ENCODE measurements around the gene ASB6.

The ASB6 gene, protein sequence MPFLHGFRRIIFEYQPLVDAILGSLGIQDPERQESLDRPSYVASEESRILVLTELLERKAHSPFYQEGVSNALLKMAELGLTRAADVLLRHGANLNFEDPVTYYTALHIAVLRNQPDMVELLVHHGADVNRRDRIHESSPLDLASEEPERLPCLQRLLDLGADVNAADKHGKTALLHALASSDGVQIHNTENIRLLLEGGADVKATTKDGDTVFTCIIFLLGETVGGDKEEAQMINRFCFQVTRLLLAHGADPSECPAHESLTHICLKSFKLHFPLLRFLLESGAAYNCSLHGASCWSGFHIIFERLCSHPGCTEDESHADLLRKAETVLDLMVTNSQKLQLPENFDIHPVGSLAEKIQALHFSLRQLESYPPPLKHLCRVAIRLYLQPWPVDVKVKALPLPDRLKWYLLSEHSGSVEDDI

GRCh38 chr9:129641750-129642585, at the start of gene ASB6:
ASB6 (minus strand) TSS chr9:129642151; CDS start chr9:129641999, 152 bp downstream.
- peak; percentile 61 for DNase-seq (ENCODE audit: low read depth)

DNA sequence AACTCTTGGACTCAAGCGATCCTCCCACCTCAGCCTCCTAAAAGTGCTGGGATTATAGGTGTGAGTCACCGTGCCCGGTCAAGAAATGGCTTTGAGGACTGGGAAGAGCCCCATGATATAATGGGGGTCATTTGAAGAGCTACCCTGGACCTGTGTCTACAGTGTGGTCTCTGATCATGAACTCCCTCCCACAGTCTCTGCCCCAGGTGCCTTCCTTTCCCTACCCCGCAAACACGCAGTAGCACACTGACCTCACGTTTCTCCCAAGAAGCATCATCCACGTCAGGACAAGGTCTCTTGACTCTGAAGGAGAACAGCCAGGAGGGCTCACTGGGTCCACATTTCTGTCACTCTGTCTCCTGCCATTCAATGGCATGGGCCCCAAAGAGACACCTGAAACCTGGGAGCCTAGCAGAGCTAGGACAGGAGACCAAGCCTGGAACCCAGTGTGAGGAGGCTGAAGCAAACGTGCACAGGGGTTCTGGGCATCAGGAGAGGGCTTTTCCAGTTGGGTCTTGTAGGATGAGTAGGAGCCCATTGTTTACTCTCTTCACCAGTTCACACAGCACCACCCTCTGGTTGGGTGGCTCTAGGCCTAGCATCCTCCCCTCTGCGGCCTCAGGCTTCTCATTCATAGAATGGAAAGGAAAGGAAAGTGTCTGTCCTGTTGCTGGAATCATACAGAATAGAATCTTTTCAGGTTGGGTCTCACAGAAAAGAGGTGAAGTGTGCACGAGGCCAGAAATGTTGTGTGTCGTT, 46.5 kb upstream of the ASB6 start:
- DNase-seq (ENCODE audit: low read depth) = no peak

- no peak for DNase-seq (ENCODE audit: low read depth)
Measured at GRCh38 chr9:129687391-129687790, 45.4 kb upstream of the ASB6 start.

DNA sequence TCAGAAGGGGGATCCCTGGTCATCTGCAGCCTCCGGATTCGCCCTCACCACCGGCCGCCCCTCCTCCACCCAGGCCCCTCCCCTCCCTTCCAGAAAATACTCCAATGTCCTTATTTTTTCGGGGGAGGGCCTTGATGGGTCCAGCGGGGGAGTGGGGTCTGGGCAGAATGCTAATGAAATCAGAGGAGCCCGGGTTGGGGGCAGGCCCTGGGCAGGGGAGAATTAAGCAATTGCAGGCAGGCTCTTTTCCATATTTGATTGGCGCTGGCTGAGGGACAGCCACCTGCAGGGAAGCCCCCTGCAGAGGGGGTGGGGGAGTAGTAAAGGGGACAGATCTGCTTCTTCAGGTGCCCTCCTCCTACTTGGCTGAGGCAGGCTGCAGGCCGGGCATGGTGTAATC, 44.8 kb upstream of the ASB6 start:
- no peak for DNase-seq (ENCODE audit: low read depth)

DNA sequence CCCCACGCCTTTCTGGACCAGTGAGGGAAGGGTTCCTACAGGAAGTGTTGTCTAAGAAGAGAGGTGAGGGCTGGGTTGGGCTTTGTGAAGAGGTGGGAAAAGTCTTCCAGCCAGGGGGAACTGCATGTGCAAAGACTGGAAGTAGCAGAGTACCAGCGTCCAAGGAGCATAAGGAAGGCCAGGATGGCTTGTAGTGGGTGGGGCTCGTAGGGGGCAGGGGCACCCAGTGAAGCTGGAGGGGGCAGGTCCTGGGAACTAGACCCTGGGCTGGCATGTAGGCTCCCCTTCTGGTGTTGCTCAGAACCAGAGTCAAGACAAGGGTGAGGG, 43.9 kb upstream of the ASB6 start:
- DNase-seq (ENCODE audit: low read depth) = no peak

GRCh38 chr9:129685220-129685932, 43.4 kb upstream of the ASB6 start:
- DNase-seq (ENCODE audit: low read depth) = no peak

DNA sequence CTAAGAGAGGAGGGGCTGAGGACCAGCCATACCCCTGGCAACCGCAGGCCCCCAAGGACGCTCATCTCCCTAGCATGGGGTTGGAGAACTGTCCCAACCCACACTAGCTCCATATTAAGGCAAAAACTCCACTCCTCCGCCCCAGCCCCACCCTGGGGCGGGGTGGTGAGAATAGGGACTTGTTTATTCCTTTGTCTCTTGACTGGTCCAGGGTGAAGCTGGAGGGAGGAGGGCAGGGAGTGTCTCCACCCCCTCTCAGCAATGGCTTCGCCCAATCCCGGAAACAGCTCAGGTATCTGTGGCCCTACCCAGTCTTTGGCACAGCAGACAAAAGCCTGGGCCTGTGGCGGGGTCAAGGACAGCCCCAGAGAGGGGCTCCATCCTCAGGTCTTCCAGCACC, 40.4 kb upstream of the ASB6 start:
- DNase-seq (ENCODE audit: low read depth) = no peak

DNA sequence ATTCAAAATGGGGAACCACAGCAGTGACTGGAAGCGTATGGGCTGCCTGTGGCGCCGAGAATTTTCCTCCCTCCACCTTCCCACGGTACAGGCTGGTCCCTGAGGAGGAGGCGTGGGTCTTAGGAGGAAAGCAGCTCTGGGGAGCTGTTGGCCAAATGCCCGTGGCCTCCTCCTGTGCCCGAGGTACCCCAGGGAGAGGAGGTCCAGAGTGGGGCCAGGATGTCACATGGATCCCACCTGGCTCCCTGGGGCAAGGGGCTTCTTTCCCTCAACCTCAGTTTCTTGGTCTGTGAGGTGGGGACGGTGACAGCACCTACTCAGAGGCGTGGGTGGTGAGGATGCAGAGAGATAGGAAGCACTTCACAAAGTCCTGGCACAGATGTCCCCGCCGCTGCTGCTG, 40.0 kb upstream of the ASB6 start:
- no peak for DNase-seq (ENCODE audit: low read depth)

DNA sequence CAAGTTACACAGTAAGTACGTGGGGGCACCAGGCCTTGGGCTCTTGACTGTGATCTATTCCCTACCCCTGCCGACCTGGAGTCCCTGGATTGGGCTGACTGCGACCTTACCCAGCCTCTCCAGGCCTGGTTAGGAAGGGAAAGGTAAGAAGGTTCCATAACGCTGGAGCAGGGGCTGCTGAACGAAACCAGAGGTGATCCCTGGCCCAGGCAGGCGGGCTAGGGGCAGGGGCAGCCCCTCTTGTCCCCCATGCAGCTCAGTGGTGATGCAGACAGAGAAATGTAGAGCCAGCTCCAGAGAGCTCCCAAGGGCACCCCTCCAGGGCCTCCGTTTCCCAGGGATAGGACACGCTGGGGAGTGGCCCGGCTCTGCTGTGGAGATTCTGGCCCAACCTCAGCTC, 37.6 kb upstream of the ASB6 start:
- no peak for DNase-seq (ENCODE audit: low read depth)

DNA sequence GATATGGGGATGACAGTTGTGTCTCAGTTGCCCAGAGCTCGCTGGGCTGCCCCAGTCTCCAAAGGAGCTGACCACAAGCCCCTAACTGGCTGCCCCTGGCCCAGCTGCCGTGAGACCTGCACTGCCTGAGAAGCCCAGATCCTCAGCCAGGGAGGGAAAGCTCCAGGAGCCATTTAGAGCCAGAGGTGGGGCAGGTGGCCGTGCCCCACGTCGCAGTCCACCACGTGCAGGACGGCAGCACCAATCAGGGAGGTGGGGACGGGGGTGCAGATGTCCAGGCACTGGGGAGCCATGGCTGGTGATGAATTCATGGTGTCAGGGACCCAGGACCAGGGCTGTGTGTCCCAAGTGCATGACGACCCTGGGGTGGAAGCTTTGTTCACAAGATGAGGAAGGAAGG, 36.9 kb upstream of the ASB6 start:
- no peak for DNase-seq (ENCODE audit: low read depth)

DNA sequence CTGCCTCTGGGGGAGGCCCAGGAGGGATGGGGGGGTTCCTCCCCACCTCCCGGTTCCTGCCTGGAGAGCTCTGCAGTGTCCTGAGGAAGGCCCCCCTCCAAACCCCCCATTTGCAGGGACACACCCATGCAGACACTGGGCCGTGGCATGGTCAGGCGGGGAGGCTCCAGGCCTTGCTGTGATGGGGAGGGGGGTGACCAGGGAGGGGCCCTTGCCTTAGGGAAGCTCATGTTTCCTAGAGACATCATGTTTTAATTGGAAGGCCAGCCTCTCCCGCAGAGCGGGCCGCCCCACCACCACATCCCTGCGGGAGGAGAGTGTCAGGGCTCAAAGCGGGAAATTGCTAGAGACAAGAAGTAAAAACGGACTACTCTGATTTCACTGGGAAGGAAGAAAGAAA, 35.5 kb upstream of the ASB6 start:
- DNase-seq (ENCODE audit: low read depth) = no peak

DNA sequence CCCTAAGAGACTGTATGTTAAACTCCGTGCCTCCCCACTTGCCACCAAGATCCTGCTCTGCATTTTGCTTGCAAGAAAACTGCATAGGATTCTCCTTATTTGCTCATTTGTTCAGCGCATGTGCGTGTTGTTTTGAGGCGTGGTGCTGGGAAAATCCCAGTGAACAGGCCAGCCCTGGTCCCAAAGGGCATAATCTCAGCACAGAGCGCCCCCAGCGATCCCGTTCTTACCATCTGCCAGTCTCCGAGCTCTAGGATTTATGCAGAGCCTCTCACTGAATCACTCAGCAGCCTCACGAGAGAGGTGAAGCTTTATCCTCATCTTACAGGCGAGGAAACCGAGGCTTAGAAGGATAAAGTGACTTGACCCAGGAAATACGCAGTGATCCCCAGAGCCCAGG, 35.0 kb upstream of the ASB6 start:
- DNase-seq (ENCODE audit: low read depth) = no peak

DNA sequence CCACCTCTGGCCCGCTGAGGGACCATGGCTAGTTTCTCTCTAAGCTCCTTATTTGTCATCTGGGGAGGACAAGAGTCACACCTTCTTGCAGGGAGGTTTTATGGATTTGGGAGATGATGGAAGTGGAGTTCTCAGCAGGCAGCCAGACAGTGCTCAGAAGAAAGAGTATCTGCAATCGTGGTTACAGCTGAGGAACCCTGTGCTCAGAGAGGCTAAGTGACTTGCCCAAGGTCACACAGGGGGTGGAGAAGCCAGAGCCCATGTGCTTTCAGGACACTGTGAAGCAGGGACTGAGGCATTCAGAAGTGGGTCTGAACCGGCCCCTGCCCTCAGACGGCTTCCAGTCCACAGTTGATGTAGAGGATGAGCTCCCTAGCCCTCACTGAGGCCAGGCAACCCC, 34.3 kb upstream of the ASB6 start:
- DNase-seq (ENCODE audit: low read depth) = no peak

GRCh38 chr9:129675620-129676019, 33.7 kb upstream of the ASB6 start:
- DNase-seq (ENCODE audit: low read depth) = no peak

- DNase-seq (ENCODE audit: low read depth) = no peak
Measured at GRCh38 chr9:129674229-129674628, 32.3 kb upstream of the ASB6 start.

GRCh38 chr9:129673602-129674001, 31.7 kb upstream of the ASB6 start:
- no peak for DNase-seq (ENCODE audit: low read depth)

DNA sequence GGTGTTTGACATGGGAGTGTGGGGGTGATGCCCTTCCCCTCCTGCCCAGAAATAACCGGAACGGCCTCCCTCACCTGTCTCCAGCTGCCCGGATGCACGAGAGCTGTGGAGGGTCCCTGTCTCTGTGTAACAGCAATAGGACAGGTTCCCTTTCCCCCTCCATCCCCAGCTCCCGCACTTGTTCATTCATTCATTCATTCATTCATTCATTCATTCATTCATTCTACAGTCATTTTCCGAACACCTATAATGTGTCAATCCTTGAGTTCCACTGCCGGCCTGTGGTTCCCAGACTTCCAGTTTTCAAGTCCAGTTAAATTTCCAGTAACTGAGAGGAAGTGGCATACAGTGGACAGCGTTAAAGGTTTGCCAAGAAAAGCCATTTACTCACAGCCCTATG, 30.8 kb upstream of the ASB6 start:
- DNase-seq (ENCODE audit: low read depth) = no peak

GRCh38 chr9:129671519-129671918, 29.6 kb upstream of the ASB6 start:
- DNase-seq (ENCODE audit: low read depth) = no peak

DNA sequence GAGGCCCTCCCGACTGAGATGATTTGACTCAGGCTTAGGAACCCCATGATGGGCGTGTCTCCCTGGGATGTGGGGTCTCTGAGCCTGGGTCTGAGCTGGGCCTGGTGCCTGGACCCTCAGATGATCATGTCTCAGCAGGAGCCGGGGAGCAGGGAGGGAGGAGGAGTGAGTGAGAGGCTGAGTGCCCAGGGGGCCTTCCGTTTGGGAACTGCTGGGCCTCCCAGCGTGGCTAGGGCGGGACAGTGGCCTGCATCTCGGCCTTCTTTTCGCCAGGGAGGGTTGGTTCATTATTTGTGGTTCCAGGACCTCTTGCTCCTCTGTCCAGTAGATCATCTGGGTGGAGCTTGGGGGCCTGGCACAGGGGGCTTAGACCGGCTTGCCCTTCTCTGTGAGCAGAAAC, 29.1 kb upstream of the ASB6 start:
- DNase-seq (ENCODE audit: low read depth) = no peak

DNA sequence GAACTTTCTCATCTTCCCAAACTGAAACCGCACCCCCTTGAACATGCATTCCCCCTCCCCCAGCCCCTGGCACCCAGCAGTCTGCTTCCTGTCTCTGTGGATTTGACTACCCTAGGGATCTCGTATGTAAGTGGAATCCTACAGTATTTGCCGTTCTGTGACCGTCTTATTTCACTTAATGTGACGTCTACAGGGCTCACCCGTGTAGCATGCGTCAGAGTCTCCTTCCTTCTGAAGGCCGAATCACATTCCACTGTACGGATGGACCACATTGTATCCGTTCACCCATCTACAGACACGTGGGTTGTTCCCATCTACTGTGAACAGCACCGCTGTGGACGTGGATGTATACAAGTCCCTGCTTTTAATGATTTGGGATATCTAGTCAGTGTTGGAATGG, 28.0 kb upstream of the ASB6 start:
- no peak for DNase-seq (ENCODE audit: low read depth)

DNA sequence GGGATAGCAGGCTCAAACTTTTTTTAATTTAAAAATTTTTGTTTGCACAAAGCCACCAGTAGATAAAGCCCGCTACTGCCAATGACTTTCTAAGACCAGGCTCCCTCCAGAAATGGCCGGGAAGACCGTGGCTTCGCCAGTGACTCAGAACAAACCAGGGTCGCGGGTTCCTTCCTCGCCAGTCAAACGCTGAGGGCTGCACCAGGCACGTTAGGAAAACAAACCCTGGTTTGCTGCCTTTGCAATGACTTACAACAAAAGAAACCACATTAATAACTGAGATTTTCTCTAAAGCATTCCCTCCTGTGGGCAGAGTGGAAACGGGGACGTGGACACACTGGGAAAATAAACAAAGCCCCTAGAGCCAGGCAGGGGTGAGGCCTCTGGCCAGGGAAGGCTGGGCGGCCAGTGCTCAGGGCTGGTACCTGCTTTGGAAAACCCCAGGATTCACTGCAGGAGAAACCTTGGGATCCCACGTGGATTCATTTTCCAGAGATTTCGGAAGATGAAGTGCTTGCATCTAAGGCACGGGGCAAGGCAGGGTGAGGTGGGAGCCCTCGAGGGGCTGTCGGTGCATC, 27.3 kb upstream of the ASB6 start:
- peak; percentile 44 for DNase-seq (ENCODE audit: low read depth)

DNA sequence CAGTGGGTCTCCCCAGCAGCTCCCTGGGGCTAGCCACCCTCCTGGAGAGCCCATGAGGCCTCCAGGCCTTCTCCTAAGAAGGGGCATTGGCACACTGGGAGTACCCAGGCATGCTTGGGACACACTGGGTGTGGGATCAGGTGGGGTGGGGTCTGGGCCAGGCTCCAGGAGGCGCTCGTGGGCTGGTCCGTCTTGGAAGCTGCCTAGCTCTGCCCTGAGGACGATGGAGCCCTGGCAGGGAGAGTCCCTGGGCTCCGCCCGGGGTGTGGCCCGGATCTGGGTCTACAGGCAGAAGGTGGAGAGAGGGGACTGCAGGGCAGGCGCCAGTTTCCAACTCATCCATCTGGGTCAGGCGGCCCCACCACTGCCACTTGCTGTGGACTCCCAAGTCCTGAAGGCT, 25.9 kb upstream of the ASB6 start:
- no peak for DNase-seq (ENCODE audit: low read depth)
